ENCODE results near the gene INSIG2.

DNA sequence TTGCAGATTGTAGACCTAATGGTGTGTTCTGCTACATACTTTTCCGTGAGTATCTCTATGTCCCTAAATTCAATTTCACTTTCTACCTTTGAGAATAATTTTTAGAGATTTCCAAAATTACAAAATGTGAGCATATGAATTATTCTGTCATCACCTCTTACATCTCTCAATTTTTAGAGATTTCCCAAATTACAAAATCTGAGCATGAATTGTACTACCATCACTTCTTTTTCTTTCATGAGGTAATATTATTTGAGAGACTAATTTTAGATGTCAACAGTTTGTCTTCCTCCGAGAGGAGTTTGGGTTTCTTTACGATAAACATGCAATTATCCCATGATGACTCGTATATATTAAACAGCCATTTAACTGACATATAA, 32.1 kb downstream of the INSIG2 start:
- TF ChIP-seq, protein P1, sequence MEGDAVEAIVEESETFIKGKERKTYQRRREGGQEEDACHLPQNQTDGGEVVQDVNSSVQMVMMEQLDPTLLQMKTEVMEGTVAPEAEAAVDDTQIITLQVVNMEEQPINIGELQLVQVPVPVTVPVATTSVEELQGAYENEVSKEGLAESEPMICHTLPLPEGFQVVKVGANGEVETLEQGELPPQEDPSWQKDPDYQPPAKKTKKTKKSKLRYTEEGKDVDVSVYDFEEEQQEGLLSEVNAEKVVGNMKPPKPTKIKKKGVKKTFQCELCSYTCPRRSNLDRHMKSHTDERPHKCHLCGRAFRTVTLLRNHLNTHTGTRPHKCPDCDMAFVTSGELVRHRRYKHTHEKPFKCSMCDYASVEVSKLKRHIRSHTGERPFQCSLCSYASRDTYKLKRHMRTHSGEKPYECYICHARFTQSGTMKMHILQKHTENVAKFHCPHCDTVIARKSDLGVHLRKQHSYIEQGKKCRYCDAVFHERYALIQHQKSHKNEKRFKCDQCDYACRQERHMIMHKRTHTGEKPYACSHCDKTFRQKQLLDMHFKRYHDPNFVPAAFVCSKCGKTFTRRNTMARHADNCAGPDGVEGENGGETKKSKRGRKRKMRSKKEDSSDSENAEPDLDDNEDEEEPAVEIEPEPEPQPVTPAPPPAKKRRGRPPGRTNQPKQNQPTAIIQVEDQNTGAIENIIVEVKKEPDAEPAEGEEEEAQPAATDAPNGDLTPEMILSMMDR (IDR thresholded peaks at IDR 0.05), result no peak
- TF ChIP-seq POLR2A (IDR thresholded peaks at IDR 0.05), result no peak

Measured in adrenal gland (tissue), 5 donors.